Activated CD4-positive, alpha-beta T cell treated with anti-CD3 and anti-CD28 coated beads for 24 hours (primary cell): Measurements from ENCODE around the gene SIX1.

ENCODE experiments used
- DNase-seq, 2 donors: peaks; one replicate each; pipeline ENCODE4 v3.0.0-alpha.2; 2020; ENCODE audit warnings: low read depth in 2 of 2

Gene SIX1

DNA sequence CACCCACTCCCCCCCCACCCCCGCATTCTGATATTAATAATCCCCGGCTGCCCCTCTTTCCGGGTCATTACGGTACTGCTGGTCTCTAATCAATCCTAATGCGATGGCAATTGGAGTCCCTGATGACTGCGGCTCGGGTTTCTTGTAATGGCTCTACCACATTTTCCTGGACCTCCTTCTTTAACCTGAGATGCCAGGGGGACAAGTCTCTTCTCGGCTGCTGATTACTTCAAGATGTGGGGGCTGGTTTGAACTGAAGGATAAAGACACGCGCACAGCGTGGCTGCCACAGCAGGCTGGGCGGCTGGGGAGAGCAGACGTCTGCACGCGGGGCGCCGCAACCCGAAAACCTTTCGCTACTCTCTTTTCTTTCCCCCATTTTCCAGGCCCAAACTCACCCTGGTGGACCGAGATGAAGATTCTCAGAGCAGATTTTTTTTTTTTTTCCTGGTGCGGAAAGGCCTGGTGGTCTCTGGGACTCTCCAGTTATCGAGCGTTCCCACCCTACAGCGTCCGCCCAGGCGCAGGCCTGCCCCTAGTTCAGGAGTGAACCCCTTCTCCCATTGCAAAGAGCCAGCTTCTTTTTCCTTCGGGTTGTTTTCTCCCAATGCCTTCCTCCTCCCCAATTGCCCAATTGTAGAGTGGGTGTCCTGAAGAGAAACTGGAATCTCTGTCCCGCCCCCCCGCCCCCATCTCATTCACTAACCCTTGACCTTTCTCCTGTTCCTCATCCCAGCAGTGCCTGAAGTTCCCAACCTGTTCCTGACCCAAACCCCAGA is 6.0 kb upstream of the SIX1 start:
- DNase-seq = no peak

DNA sequence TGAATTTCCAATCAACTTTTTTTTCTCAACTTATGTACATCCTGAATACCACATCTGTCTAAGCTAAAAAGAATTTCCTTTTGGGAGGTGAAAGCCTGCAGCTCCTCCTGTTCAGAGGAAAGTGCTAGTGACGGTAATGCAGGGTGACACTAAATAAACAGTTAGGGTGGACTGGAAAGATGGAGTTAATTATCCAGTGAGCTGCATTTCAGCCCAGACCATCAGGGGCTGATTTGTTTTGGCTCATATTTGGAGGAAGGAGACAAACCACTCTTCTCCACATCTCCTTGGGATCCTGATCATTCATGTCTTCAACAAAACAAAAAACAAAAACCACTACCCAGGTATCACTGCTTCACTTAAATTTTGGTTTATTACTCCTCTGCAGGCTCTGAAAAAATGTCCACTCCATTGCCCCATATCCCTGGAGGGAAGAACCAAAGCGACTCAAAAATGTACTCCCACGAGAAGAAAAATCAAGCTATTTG is 5.1 kb upstream of the SIX1 start:
- DNase-seq = no peak

DNA sequence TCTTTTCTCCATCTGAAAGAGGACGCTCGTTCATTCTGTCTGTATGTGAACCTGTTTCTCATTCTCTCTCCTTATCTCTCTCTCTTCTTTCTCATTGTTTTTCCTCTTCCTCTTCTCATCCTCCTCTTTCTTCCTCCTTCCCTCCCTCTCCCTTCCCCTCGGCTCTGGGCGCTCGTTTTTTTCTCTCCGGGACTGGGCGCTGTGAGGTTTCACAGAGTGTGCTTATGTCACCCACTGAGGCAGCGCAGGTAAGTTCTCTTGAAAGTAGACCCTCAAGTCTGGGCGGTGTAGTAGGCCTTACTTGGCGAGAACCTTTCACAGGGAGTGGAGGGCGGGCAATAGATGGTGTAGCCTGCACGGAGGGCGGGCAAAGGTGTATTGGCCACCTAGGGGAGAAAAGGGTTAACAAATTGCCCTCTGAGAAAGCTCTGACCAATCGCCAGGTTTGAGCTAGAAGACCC is 4.5 kb upstream of the SIX1 start:
- no peak for DNase-seq

DNA sequence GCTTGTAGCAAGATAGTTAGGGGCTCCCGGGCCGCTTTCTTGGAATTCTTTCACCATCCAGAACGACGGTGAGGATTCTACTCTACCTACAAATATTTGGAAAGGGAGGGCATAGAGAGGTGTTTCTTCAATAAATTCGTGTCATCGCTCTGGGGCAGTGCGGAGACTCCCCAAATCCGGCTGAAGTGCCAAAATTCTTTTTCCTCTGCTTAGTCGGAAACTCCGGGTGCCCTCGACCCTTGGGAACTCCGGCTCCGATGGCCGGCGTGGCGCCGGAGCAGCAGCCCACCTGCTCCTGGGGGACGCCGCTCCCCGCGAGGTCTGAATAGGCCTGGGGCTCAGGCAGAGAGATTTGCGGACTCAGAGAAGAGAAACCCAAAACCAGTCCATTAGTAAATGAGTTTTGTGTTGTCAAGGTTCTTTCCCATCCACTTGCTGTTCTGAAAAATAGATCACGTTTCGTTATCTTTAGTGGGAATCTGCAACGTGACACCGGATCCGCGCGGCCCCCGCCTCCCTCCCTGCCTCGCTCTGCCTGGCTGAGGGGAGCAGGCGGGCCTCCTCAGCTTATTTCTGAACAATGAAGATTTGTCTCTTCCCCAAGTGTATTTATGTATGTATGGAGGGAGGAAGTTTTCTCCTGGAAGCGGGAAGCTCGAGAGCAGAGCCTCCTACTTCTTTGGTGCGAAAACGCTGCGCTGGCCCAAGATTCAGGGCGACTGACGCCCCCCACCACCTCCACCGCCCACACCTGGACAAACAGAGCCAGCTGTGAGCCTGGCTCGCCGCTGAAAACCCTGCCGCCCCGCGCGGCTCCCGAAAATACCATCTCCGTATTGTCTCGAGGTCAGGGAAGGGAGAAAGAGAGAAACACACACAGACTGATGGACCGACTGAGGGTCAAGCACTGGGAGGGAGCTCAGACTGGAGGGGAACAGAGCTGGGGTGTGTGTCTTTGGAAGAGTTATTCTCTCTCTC is 3.7 kb upstream of the SIX1 start:
- DNase-seq = no peak

DNA sequence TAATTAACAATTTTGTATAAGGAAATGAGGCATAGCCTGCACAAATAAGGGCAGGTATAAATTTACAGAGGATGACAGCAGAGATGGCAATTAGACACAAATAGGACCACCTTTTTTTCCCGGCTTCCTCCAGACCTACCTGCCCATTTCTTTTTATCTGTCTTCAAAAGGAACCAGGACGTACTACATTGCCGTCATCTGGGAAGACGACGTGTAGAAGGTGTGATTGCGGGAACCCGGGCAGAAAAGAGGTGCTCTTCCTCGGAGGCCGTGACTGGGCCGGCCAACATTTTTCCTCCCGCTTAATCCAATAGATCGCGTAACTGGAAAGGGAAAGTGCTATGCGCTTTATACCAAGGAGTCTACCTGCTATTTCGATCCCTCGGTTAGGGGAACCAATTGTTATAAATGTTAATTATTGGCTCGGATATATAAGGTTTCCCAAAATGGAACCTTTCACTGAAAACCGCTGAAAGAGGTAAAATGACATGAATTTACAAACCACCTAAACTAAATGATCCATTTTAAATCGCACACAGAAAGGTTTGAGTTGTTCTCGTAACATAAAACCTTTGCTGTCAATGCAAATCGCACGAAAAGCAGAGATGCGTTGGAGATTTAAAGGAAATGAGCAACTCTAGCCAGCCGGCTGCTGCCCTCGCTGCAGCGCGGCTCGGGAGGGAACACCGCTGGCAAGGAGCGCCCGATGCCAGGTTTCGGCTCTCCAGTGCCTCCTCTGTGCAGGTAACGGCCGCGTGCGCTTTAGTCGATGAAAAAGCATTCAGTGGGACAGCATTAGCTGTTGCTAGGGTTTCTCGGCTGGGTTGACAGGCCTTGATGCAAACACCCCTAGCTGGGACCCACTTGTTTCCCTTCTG is 2.8 kb upstream of the SIX1 start:
- no peak for DNase-seq

DNA sequence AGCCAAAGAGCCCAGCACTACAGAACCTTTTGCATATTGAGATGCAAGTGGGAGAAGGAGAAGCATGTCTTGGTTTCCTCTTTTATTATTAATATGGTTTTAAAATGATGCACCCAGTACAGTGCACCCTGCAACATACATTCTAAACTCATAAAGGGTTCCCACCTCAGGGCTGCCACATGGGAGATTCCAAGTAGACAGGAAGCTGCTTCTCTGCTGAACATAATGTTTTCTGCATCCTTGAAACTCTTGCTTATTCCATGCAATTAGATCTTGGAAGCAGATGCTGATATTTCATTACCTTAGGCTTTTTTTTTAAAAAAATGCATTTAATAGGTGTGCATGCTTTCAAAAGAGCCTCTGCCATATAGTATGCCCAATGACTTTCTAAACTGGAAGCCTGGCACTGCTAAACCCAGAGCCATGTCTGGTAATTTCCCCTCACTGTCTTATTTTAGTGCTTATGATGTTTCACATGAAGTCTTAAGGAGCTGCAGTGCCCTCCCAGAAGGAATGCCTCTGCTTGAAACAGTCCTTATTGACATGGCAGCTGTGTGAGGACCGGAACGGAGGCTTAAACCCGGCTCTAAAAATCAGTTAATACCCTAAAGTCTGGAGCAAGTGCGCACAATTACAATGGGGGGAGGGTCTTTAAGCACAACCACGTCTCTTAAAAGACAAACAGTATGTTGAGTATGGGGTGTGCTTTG is 2.0 kb upstream of the SIX1 start:
- DNase-seq = no peak

- DNase-seq = no peak
These were observed 1.2 kb upstream of the SIX1 start for GRCh38 chr14:60650373-60650961.

- no peak for DNase-seq
These were observed 647 bp upstream of the SIX1 start for GRCh38 chr14:60649875-60650372.

DNA sequence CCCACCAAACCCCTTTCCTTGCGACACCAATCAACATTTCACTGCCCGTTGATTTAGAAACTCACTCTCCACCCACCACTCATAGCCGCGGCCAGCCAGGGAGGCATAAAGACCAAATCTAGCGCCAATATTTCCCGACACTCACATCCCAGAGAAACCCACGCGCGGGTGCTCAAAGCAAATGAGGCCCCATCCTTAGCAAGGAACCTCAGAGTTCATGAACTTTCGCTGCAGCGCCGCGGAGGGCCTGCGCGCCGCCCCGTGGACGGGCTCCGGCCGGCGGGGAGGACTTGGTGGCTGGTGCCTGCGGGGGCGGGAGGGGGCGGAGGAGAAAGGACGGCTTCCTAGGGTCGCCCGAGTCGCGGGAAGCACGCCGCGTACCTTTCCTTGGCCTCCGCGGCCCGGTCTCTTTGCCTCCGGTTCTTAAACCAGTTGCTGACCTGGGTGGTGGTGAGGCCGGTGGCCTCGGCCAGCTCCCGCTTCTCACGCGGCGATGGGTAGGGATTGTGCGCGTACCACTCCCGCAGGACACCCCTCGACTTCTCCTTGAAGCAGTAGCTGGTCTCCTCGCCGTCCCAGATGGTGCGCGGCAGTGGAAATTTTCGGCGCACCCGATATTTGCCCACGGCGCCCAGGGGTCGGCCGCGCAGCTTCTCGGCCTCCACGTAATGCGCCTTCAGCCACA is 886 bp downstream of the SIX1 start:
- DNase-seq = no peak

DNA sequence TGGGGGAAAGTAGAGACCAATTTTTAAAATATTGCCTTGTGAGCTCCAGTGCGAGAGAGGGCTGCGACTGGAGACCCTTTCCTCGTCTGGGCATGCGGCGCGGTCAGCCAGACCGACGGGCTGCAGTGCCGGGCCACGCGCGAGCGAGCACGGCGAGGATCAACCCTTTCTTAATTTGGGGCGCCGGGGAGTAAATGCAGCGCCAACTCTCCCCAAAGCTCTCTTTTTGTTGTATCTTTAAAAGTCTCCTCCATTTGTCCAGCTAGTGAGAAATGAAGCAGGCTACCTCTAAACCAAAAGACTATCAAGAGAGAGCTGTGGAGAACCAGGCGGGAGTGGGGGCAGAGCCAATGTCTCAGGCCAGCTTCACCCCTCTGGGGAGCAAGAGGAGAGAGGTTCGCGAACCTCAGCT is 1.4 kb downstream of the SIX1 start:
- no peak for DNase-seq

- no peak for DNase-seq
These were observed 2.0 kb downstream of the SIX1 start for GRCh38 chr14:60647081-60647836.

- no peak for DNase-seq
These were observed 3.0 kb downstream of the SIX1 start for GRCh38 chr14:60646226-60646818.

DNA sequence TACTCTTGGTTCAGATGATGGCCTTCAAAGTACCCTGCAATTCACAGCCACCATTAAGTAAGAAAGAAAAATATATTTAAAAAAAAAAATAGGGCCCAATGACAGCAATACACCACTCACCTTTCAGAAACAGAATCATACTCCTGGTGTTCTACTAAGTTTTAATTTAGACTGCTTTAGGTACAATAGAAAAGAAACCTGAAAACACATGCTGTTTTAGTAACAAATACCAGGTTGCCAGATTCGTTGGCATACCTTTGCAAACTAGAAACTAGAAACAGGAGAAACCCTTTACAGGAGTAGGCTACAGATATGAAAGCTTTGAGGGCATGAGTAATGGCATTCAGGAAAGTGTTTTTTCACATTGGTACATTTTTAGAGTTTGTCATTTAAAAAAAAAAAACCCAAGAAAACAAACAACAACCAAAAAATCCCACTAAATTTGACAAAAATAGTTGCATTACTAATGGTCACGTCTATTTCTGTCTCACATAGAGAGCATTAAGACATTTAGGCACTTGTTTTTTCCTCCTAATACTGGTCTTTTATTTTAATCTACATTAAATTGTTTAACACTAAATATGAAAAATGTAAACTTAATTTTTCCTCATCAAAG is 4.0 kb downstream of the SIX1 start:
- DNase-seq = no peak

DNA sequence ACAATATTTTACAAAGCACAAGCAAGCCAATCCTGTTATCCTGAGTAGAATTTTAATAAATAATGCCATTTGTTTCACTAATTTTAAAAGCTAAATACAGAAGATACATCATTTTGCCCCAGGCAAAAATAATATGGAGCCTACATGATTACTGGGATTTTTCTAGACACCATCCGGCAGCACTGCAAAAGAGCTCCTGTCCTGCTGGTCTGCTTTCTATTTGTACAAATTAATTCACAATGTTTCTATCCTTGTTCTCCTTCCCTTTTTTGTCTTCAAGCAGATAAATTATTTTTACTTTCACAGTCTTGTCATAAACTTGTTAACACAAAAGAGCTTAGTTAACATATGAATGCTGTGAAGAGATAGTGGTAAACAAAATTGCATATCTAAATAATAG is 4.6 kb downstream of the SIX1 start:
- DNase-seq = no peak

DNA sequence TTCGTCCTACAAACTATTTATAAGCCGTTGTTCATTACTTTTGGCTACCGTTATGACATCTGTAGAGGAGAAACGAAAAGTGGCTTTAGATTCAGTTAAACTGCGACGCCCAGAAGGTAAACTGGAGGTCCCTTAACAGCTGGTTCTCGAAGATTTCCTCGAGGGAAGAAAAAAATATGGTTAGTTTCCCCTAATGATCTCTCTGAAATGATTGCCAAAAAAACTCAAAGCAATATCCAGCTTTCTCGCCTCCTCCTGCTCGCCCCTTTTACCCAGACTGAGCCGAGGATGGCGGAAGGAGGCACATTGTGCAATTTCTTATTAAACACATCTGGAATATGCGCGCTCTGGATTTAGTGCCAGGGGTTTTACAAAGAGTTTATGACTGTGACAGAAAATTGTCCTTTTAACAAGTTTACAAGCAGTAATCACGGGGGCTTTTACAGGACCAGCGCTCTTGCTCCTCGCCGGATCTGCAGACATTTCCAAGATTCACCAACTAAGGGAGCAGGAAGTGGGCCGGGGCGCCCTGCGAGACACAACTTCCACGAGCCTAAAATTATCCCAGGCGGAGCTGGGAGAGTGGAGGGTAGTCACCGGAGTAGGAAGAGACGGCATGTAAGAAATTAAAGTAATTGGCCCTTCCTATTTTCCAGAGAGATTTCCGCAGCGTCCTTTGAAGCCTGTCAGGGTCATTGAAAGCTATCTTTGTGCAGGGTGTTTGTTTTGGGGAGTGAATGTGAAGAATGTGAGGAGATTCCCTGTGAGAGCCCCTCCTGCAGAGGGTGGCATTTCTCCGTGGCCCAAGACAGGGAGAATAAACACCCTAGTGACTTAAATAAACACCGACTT is 5.6 kb downstream of the SIX1 start:
- DNase-seq = no peak

DNA sequence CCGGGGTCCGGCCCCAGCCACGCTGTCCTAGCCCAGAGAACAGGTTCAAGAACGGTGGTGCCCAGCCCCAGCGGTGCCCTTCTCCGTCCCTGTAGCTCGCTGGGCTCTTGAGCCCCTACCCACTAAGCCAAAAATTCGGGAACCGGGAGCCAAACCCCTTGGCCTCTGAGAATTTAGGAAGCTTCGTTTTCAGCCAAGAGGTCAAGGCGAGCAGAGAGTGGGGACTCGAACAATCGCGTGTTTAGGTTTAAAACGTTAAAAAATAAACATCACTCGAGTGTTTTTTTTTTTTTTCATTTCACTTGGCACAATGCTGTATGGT is 6.2 kb downstream of the SIX1 start:
- no peak for DNase-seq
